GM23338 (cell line): ENCODE measurements around the gene OMA1.

Experiments
- CREB1 ChIP-seq: fragments of 250-450 bp; sonication (Bioruptor Pico); IDR thresholded peaks from 2 replicates; pipeline ENCODE4 v1.5.0; 2020; ENCODE audit warnings: low read depth, mild to moderate bottlenecking, moderate library complexity
- EZH2 ChIP-seq: fragments of 200-600 bp; sonication (generic); IDR thresholded peaks from one replicate; pipeline ENCODE4 v1.8.0; 2017; ENCODE audit warnings: antibody characterized with exemption, mild to moderate bottlenecking, low read depth; ENCODE audit not compliant: unreplicated experiment
- EZH2phosphoT487 ChIP-seq: fragments of 200-600 bp; sonication (generic); IDR thresholded peaks from one replicate; pipeline ENCODE4 v1.8.1; 2018; ENCODE audit warnings: antibody characterized with exemption; ENCODE audit not compliant: unreplicated experiment
- POLR2AphosphoS5 ChIP-seq: IDR thresholded peaks from 2 replicates; pipeline ENCODE4 v1.6.1; 2016; ENCODE audit warnings: antibody characterized with exemption, low read depth
- TF ChIP-seq, protein P1 (sequence below), 2 experiments: fragments of 200-600 bp in 1 of 2; sonication (generic) in 1 of 2; conservative IDR thresholded peaks; 2 replicates each; pipeline versions ENCODE4 v1.5.1 to v1.6.1; 2016 to 2017; ENCODE audit warnings: antibody characterized with exemption in 2 of 2, low read depth in 2 of 2, mild to moderate bottlenecking in 2 of 2, moderate library complexity in 1 of 2
- TF ChIP-seq, protein P2 (sequence below): IDR thresholded peaks from one replicate; pipeline ENCODE4 v1.6.1; 2018; ENCODE audit warnings: antibody characterized with exemption; ENCODE audit not compliant: unreplicated experiment
- TF ChIP-seq, protein P3 (sequence below): IDR thresholded peaks from 2 replicates; pipeline ENCODE4 v1.6.1; 2016; ENCODE audit warnings: antibody characterized with exemption

DNA sequence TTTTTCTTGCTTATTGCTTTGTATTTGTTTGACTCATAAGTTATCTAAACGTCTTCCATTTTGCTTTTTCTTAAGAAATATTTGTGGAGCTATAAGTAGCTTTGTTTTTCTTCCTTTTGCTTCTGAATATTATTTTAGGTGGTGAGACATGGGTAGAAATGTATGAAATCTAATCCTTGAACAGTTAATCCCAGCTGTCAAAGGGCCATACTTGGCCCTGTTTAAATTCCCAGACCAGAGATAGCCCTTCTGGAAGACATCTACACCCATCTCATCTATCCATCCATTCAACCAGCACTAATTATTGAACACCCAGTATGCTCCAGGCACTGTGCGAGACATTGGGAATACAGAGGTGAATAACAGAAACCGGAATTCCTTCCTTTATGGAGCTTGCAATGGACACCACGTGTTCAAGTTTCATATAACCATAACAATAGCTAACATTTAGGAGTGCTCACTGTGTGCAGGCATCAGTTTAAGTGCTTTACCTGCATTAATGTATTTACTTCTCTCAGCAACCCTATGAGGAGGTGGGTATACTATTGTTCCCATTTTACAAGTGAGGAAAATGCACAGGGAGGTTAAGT lies 21.8 kb upstream of the OMA1 start:
- TF ChIP-seq, protein P1, sequence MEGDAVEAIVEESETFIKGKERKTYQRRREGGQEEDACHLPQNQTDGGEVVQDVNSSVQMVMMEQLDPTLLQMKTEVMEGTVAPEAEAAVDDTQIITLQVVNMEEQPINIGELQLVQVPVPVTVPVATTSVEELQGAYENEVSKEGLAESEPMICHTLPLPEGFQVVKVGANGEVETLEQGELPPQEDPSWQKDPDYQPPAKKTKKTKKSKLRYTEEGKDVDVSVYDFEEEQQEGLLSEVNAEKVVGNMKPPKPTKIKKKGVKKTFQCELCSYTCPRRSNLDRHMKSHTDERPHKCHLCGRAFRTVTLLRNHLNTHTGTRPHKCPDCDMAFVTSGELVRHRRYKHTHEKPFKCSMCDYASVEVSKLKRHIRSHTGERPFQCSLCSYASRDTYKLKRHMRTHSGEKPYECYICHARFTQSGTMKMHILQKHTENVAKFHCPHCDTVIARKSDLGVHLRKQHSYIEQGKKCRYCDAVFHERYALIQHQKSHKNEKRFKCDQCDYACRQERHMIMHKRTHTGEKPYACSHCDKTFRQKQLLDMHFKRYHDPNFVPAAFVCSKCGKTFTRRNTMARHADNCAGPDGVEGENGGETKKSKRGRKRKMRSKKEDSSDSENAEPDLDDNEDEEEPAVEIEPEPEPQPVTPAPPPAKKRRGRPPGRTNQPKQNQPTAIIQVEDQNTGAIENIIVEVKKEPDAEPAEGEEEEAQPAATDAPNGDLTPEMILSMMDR (conservative IDR thresholded peaks at IDR 0.05; ENCODE audit: low read depth in 2 of 2): no peak
- no peak for TF ChIP-seq POLR2AphosphoS5
- TF ChIP-seq, protein P2, sequence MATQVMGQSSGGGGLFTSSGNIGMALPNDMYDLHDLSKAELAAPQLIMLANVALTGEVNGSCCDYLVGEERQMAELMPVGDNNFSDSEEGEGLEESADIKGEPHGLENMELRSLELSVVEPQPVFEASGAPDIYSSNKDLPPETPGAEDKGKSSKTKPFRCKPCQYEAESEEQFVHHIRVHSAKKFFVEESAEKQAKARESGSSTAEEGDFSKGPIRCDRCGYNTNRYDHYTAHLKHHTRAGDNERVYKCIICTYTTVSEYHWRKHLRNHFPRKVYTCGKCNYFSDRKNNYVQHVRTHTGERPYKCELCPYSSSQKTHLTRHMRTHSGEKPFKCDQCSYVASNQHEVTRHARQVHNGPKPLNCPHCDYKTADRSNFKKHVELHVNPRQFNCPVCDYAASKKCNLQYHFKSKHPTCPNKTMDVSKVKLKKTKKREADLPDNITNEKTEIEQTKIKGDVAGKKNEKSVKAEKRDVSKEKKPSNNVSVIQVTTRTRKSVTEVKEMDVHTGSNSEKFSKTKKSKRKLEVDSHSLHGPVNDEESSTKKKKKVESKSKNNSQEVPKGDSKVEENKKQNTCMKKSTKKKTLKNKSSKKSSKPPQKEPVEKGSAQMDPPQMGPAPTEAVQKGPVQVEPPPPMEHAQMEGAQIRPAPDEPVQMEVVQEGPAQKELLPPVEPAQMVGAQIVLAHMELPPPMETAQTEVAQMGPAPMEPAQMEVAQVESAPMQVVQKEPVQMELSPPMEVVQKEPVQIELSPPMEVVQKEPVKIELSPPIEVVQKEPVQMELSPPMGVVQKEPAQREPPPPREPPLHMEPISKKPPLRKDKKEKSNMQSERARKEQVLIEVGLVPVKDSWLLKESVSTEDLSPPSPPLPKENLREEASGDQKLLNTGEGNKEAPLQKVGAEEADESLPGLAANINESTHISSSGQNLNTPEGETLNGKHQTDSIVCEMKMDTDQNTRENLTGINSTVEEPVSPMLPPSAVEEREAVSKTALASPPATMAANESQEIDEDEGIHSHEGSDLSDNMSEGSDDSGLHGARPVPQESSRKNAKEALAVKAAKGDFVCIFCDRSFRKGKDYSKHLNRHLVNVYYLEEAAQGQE: no peak
- TF ChIP-seq EZH2: no peak
- TF ChIP-seq, protein P3, sequence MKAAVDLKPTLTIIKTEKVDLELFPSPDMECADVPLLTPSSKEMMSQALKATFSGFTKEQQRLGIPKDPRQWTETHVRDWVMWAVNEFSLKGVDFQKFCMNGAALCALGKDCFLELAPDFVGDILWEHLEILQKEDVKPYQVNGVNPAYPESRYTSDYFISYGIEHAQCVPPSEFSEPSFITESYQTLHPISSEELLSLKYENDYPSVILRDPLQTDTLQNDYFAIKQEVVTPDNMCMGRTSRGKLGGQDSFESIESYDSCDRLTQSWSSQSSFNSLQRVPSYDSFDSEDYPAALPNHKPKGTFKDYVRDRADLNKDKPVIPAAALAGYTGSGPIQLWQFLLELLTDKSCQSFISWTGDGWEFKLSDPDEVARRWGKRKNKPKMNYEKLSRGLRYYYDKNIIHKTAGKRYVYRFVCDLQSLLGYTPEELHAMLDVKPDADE: no peak
- no peak for TF ChIP-seq CREB1
- TF ChIP-seq EZH2phosphoT487: no peak
